ENCODE results near the gene IGF2R. TPM values are rescaled to one million over a fixed set of nuclear protein-coding genes. Genes with fewer than 3 reads are reported as not detected.
A peak's percentile ranks its signal among the peaks of the same experiment; 100 is the strongest.

The IGF2R gene
- total and polyA plus RNA-seq, 2 of the 13 experiments (the other 11 are each of a cell fraction or from before 2014, with no cell fraction given): 38.3 to 70.0 TPM

DNA sequence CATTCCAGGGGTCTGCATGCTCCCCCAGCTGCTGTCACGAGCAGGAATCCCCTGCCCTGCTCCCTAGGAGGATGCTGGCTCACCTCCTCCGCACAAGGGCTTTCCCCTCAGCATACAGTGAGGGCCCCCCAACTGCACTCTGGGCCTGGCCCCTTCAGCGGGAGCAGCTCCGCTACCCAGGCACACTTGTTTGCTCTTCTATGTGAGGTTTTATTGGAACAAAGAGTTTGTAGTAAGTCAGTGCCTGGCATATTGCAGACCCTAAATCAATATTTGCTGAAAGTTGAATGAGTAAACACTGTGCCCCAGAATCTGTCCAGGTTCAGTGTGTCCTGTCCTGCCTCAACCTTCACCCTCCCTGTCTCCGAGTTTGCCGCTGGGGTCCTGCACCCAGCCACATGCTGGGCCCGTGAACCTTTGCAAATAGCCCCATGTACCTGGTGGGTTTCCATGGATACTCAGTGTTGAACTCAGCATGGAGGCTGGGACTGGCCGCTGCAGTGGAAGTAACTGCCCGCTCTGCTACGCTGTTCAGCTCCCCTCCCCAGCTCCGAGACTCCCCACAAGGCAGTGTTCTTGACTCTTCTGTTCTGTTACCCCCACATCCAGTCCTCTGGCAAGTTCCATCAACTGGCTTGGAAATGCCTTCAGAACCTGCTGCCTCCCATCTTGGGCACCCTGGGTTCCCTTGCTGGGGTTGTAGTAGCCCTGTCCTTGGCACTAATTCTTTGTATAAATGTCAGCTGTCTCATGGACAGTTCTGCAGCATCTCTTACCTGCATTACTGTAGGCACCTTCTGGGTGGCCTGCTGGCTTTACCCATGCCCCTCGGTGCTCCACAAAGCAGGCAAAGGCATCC lies 168.5 kb downstream of the IGF2R start (continued):
- TF ChIP-seq PPARG (CRISPR knock-in tag; conservative IDR thresholded peaks at IDR 0.05) (peak; percentile 74), HDAC2 (CRISPR knock-in tag; IDR thresholded peaks at IDR 0.05) (peak; percentile 86), ZNF772 (CRISPR knock-in tag; IDR thresholded peaks at IDR 0.05) (peak; percentile 97), BCL6 (CRISPR knock-in tag; IDR thresholded peaks at IDR 0.05) (peak; percentile 94), ESRRA (CRISPR knock-in tag; IDR thresholded peaks at IDR 0.05; ENCODE audit: low read depth) (peak; percentile 24; the same call in 1 of the 2 replicates), SOX5 (CRISPR knock-in tag; IDR thresholded peaks at IDR 0.05; ENCODE audit: borderline replicate concordance) (peak; percentile 95), RXRB (CRISPR knock-in tag; IDR thresholded peaks at IDR 0.05; ENCODE audit: borderline replicate concordance) (peak; percentile 95), SKI (IDR thresholded peaks at IDR 0.05; ENCODE audit: partially characterized antibody) (peak; percentile 96), DMAP1 (CRISPR knock-in tag; IDR thresholded peaks at IDR 0.05) (peak; percentile 60; the same call in 1 of the 2 replicates), ZFY (CRISPR knock-in tag; IDR thresholded peaks at IDR 0.05) (peak; percentile 14; the same call in 1 of the 2 replicates), ZNF891 (CRISPR knock-in tag; IDR thresholded peaks at IDR 0.05) (peak; percentile 61; the same call in 1 of the 2 replicates), FOXP1 (IDR thresholded peaks at IDR 0.05) (0 out of 2 replicates have a peak, but pooled peaks have one; percentile 30), FOXP1 (CRISPR knock-in tag; IDR thresholded peaks at IDR 0.05) (peak; percentile 84), MAFK (conservative IDR thresholded peaks at IDR 0.05 in 1 of 2, IDR thresholded peaks at IDR 0.05 in 1 of 2; ENCODE audit: low read length in 2 of 2) (no peak), ONECUT2 (CRISPR knock-in tag; IDR thresholded peaks at IDR 0.05) (peak; percentile 70), RARA (CRISPR knock-in tag; IDR thresholded peaks at IDR 0.05) (peak; percentile 97), ZNF776 (CRISPR knock-in tag; IDR thresholded peaks at IDR 0.05) (0 out of 2 replicates have a peak, but pooled peaks have one; percentile 46), ZNF460 (CRISPR knock-in tag; IDR thresholded peaks at IDR 0.05; ENCODE audit: borderline replicate concordance) (peak; percentile 62; the same call in 1 of the 2 replicates), ZNF670 (CRISPR knock-in tag; IDR thresholded peaks at IDR 0.05; ENCODE audit: borderline replicate concordance) (peak; percentile 80; the same call in 1 of the 2 replicates), GABPB1 (CRISPR knock-in tag; IDR thresholded peaks at IDR 0.05) (peak; percentile 41; the same call in 1 of the 2 replicates), BRD4 (CRISPR knock-in tag; IDR thresholded peaks at IDR 0.05) (0 out of 2 replicates have a peak, but pooled peaks have one; percentile 68)
- TF ChIP-seq, protein P1, sequence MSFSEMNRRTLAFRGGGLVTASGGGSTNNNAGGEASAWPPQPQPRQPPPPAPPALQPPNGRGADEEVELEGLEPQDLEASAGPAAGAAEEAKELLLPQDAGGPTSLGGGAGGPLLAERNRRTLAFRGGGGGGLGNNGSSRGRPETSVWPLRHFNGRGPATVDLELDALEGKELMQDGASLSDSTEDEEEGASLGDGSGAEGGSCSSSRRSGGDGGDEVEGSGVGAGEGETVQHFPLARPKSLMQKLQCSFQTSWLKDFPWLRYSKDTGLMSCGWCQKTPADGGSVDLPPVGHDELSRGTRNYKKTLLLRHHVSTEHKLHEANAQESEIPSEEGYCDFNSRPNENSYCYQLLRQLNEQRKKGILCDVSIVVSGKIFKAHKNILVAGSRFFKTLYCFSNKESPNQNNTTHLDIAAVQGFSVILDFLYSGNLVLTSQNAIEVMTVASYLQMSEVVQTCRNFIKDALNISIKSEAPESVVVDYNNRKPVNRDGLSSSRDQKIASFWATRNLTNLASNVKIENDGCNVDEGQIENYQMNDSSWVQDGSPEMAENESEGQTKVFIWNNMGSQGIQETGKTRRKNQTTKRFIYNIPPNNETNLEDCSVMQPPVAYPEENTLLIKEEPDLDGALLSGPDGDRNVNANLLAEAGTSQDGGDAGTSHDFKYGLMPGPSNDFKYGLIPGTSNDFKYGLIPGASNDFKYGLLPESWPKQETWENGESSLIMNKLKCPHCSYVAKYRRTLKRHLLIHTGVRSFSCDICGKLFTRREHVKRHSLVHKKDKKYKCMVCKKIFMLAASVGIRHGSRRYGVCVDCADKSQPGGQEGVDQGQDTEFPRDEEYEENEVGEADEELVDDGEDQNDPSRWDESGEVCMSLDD (CRISPR knock-in tag; IDR thresholded peaks at IDR 0.05; ENCODE audit: borderline replicate concordance): peak; percentile 96; the same call in 1 of the 2 replicates
- TF ChIP-seq, protein P2, sequence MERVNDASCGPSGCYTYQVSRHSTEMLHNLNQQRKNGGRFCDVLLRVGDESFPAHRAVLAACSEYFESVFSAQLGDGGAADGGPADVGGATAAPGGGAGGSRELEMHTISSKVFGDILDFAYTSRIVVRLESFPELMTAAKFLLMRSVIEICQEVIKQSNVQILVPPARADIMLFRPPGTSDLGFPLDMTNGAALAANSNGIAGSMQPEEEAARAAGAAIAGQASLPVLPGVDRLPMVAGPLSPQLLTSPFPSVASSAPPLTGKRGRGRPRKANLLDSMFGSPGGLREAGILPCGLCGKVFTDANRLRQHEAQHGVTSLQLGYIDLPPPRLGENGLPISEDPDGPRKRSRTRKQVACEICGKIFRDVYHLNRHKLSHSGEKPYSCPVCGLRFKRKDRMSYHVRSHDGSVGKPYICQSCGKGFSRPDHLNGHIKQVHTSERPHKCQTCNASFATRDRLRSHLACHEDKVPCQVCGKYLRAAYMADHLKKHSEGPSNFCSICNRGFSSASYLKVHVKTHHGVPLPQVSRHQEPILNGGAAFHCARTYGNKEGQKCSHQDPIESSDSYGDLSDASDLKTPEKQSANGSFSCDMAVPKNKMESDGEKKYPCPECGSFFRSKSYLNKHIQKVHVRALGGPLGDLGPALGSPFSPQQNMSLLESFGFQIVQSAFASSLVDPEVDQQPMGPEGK (CRISPR knock-in tag; IDR thresholded peaks at IDR 0.05): peak; percentile 89
- TF ChIP-seq, protein P3, sequence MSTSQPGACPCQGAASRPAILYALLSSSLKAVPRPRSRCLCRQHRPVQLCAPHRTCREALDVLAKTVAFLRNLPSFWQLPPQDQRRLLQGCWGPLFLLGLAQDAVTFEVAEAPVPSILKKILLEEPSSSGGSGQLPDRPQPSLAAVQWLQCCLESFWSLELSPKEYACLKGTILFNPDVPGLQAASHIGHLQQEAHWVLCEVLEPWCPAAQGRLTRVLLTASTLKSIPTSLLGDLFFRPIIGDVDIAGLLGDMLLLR (CRISPR knock-in tag; IDR thresholded peaks at IDR 0.05): no peak
- TF ChIP-seq, protein P4, sequence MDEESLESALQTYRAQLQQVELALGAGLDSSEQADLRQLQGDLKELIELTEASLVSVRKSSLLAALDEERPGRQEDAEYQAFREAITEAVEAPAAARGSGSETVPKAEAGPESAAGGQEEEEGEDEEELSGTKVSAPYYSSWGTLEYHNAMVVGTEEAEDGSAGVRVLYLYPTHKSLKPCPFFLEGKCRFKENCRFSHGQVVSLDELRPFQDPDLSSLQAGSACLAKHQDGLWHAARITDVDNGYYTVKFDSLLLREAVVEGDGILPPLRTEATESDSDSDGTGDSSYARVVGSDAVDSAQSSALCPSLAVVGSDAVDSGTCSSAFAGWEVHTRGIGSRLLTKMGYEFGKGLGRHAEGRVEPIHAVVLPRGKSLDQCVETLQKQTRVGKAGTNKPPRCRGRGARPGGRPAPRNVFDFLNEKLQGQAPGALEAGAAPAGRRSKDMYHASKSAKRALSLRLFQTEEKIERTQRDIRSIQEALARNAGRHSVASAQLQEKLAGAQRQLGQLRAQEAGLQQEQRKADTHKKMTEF (CRISPR knock-in tag; IDR thresholded peaks at IDR 0.05): peak; percentile 94

All from HepG2 (cell line).